ENCODE results near the gene ARID5B.

ARID5B gene

DNA sequence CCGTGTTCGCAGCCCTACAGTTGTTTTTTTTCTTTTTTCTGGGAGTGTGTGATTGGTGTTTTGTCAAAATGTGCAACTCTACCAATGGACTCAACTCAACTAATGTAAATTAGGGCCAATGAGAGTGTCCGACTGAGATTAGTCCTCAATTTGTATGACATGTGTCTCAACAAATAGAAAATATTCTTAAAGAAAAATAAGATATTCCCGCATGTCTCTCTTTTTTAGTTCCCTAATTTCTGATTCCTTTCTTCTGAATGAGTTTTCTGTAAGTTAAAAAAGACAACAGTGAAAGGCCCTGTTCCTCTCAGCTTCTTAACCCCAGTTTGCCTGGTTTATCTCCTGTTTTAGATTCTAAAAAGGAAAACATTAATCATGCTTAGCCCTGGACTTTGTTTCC, 61.5 kb downstream of the ARID5B start:
- Histone ChIP-seq H3K36me3 (ENCODE audit: insufficient read depth, low read length) (peaks cover 71% of the 10 kb centered on the region), H2AFZ (ENCODE audit: low read length) (no peak overlapping the region), H3K79me2 (ENCODE audit: insufficient read depth, low read length) (peaks cover 93% of the 10 kb centered on the region), H3F3A (ENCODE audit: low read depth) (peaks cover 2% of the 10 kb centered on the region; the same call in 1 of the 2 replicates), H4K20me1 (ENCODE audit: insufficient read depth, low read length, poor library complexity, severe bottlenecking) (peaks cover 33% of the 10 kb centered on the region), H3K4me3 (ENCODE audit: low read length, poor library complexity, severe bottlenecking) (no peak overlapping the region), H3K9me3 (ENCODE audit: insufficient read depth, low read depth, low read length) (no peaks in the 10 kb centered on the region), H3K27me3 (ENCODE audit: insufficient read depth, low read length, poor library complexity, severe bottlenecking) (no peaks in the 10 kb centered on the region), H3K9me2 (replicated peaks; ENCODE audit: low read depth, low read length) (no peaks in the 10 kb centered on the region), H3K4me2 (ENCODE audit: low read depth, low read length, poor library complexity, severe bottlenecking) (peak overlapping the region; percentile 9), H3K9ac (ENCODE audit: low read depth, low read length, poor library complexity, severe bottlenecking) (no peak overlapping the region), H3K4me1 (ENCODE audit: insufficient read depth, low read length, poor library complexity, severe bottlenecking) (peaks cover 60% of the 10 kb centered on the region)
- TF ChIP-seq, protein P1, sequence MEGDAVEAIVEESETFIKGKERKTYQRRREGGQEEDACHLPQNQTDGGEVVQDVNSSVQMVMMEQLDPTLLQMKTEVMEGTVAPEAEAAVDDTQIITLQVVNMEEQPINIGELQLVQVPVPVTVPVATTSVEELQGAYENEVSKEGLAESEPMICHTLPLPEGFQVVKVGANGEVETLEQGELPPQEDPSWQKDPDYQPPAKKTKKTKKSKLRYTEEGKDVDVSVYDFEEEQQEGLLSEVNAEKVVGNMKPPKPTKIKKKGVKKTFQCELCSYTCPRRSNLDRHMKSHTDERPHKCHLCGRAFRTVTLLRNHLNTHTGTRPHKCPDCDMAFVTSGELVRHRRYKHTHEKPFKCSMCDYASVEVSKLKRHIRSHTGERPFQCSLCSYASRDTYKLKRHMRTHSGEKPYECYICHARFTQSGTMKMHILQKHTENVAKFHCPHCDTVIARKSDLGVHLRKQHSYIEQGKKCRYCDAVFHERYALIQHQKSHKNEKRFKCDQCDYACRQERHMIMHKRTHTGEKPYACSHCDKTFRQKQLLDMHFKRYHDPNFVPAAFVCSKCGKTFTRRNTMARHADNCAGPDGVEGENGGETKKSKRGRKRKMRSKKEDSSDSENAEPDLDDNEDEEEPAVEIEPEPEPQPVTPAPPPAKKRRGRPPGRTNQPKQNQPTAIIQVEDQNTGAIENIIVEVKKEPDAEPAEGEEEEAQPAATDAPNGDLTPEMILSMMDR (conservative IDR thresholded peaks at IDR 0.05; ENCODE audit: low read length): no peak
- TF ChIP-seq EZH2phosphoT487 (IDR thresholded peaks at IDR 0.05; ENCODE audit: borderline replicate concordance): no peak

DNA sequence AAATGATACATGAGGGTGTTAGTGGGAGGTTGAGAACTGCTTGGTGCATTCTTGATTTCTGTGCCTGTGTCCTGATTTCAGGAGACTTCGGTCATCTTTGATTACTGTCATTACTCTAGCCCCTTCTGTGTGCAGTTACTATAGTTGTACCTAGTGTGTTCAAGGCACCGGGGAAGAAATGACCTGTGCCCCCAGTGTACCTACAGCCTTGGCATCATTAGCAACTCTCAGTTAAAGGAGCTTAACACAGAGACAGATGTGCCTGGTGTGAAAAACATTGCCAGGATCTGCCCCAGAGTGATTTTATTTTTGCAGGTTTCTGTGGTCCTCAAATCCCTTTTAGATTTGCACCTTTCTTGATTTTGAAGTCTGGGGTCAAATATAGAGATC, 62.2 kb downstream of the ARID5B start:
- H3K27me3 ChIP-seq (ENCODE audit: insufficient read depth, low read length, poor library complexity, severe bottlenecking): no peaks in the 10 kb centered on the region
- H3K4me3 ChIP-seq (ENCODE audit: low read length, poor library complexity, severe bottlenecking): no peak overlapping the region
- TF ChIP-seq EZH2phosphoT487 (IDR thresholded peaks at IDR 0.05; ENCODE audit: borderline replicate concordance): no peak
- peak overlapping the region; percentile 8 for H3K9ac ChIP-seq (ENCODE audit: low read depth, low read length, poor library complexity, severe bottlenecking)
- H3K36me3 ChIP-seq (ENCODE audit: insufficient read depth, low read length): peaks cover 73% of the 10 kb centered on the region
- H3K9me3 ChIP-seq (ENCODE audit: insufficient read depth, low read depth, low read length): no peaks in the 10 kb centered on the region
- H3K9me2 ChIP-seq (replicated peaks; ENCODE audit: low read depth, low read length): no peaks in the 10 kb centered on the region
- peaks cover 33% of the 10 kb centered on the region for H4K20me1 ChIP-seq (ENCODE audit: insufficient read depth, low read length, poor library complexity, severe bottlenecking)
- peak overlapping the region; percentile 1 for H3K4me2 ChIP-seq (ENCODE audit: low read depth, low read length, poor library complexity, severe bottlenecking)
- peaks cover 58% of the 10 kb centered on the region for H3K4me1 ChIP-seq (ENCODE audit: insufficient read depth, low read length, poor library complexity, severe bottlenecking)
- no peak overlapping the region for H2AFZ ChIP-seq (ENCODE audit: low read length)
- peaks cover 93% of the 10 kb centered on the region for H3K79me2 ChIP-seq (ENCODE audit: insufficient read depth, low read length)
- H3F3A ChIP-seq (ENCODE audit: low read depth): peaks cover 2% of the 10 kb centered on the region; the same call in 1 of the 2 replicates

- peak overlapping the region; percentile 8 for H3K9ac ChIP-seq (ENCODE audit: low read depth, low read length, poor library complexity, severe bottlenecking)
- H3K79me2 ChIP-seq (ENCODE audit: insufficient read depth, low read length): peaks cover 93% of the 10 kb centered on the region
- H3K4me2 ChIP-seq (ENCODE audit: low read depth, low read length, poor library complexity, severe bottlenecking): peak overlapping the region; percentile 3
- TF ChIP-seq, protein P1 (conservative IDR thresholded peaks at IDR 0.05; ENCODE audit: low read length): no peak
- no peak for TF ChIP-seq EZH2phosphoT487 (IDR thresholded peaks at IDR 0.05; ENCODE audit: borderline replicate concordance)
- no peaks in the 10 kb centered on the region for H3K27me3 ChIP-seq (ENCODE audit: insufficient read depth, low read length, poor library complexity, severe bottlenecking)
- peaks cover 33% of the 10 kb centered on the region for H4K20me1 ChIP-seq (ENCODE audit: insufficient read depth, low read length, poor library complexity, severe bottlenecking)
- H2AFZ ChIP-seq (ENCODE audit: low read length): no peak overlapping the region
- H3K4me1 ChIP-seq (ENCODE audit: insufficient read depth, low read length, poor library complexity, severe bottlenecking): peaks cover 58% of the 10 kb centered on the region
- H3K36me3 ChIP-seq (ENCODE audit: insufficient read depth, low read length): peaks cover 78% of the 10 kb centered on the region
- no peaks in the 10 kb centered on the region for H3K9me3 ChIP-seq (ENCODE audit: insufficient read depth, low read depth, low read length)
- peaks cover 2% of the 10 kb centered on the region; the same call in 1 of the 2 replicates for H3F3A ChIP-seq (ENCODE audit: low read depth)
- no peaks in the 10 kb centered on the region for H3K9me2 ChIP-seq (replicated peaks; ENCODE audit: low read depth, low read length)
- H3K4me3 ChIP-seq (ENCODE audit: low read length, poor library complexity, severe bottlenecking): no peak overlapping the region
Observed at GRCh38 chr10:61964059-61964709, 62.7 kb downstream of the ARID5B start.
